Stimulated activated CD8-positive, alpha-beta memory T cell treated with anti-CD3 and anti-CD28 coated beads, Interleukin-4, amount 100 ng/mL, for 4 hours (primary cell): ENCODE measurements around the gene TGFB1.
"Not testable (repeated sequence)": the region's sequence is repeated elsewhere in the genome, so short reads cannot be mapped to it uniquely, and the experiment has no call there.

Experiments used
- DNase-seq, 2 donors: peaks; one replicate each; pipeline ENCODE4 v3.0.0-alpha.2; 2020; ENCODE audit warnings: low read depth in 2 of 2, low spot score in 1 of 2

TGFB1 gene

GRCh38 chr19:41353466-41354342, at the start of gene TGFB1:
TSS of gene TGFB1 (minus strand) at chr19:41353922. CDS start at chr19:41353044, 878 bp downstream.
- DNase-seq: peak; percentile 84 to 93

GRCh38 chr19:41402010-41402409, 48.3 kb upstream of the TGFB1 start:
- DNase-seq: no peak

DNA sequence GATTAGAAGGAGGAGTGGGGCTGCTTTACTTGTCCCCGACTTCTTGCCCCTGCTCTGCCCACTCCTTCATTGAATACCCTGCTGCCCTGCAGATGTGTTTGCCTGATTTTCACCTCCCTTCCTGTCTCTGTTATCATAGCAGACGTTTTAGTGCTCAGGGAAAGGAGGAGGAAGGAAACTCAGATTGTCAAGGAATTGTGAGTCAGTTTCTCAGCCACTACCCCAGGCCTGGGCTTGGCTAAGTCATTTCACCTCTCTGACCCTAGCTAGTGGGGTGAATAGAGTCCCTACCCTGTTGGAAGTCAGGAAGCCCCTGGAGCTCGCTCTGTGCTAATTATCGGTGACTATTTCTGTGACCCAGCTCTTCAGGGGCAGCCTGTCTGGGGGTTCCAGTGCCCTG, 47.8 kb upstream of the TGFB1 start:
- no peak for DNase-seq

DNA sequence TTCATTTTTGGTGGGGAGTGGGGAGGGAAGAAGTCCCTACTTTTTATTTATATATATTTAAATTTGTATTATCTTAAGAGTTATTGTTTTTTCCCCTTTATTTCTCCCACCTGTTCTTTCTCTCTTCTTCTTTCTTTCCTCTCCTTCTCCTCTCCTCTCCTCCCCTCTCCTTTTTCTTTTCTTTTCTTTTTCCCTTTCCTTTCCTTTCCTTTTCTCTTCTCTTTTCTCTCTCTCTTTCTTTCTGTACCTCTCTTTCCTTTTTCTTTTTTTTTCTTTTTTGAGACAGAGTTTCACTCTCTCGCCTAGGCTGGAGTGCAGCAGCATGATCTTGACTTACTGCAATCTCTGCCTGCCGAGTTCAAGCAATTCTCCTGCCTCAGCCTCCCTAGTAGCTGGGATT, 45.8 kb upstream of the TGFB1 start:
- DNase-seq: no peak

GRCh38 chr19:41399091-41399490, 45.4 kb upstream of the TGFB1 start:
- no peak for DNase-seq

DNA sequence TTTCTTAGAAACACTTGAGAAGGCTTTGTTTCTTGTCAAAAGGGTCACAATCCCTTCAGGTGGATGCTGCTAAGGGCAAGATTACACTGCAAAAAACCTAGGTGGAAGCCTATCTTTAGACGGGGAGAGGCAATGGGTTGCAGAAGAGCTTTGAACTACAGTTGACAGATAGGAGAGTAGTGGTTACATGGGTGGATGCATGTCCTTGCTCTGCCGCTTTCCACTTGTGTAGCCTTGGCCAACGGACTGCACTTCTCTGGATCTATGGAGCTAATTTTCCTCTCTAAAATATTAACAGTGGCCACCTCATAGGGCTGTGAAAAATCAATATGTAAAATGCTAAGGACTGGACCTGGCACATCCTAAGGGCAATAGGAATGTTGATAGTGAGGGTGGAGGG, 44.9 kb upstream of the TGFB1 start:
- DNase-seq: no peak

DNA sequence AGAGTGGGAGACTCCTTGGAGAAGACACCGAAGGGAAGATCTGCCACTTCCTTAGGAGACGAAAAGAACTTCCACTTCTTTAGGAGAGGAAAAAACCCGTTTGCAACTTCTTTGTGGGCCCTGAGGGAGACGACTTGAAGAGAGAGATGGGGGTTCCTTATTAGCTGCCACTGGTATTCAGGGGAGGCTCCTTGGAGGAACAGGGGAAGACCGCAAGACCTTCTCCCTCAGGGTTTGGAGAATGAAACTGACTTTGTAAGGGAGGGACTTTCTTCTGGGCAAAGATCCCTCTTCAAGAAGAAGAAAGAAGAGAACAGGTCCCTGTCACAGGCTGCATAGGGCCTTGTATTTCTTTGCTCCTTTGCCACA, 44.3 kb upstream of the TGFB1 start:
- DNase-seq: no peak

GRCh38 chr19:41397086-41398049, 43.6 kb upstream of the TGFB1 start, which contains the start of the genes BCKDHA and EXOSC5:
TSS of gene BCKDHA (plus strand) at chr19:41397818. CDS start at chr19:41397828, 10 bp downstream.
TSS of gene EXOSC5 (minus strand) at chr19:41397359. CDS start at chr19:41397328, 31 bp downstream.
- peak; percentile 98 to 99 for DNase-seq

- DNase-seq: no peak
Measured at GRCh38 chr19:41395355-41395754, 41.6 kb upstream of the TGFB1 start.

- DNase-seq: no peak
Measured at GRCh38 chr19:41392775-41393174, 39.1 kb upstream of the TGFB1 start.

GRCh38 chr19:41391618-41392017, 37.9 kb upstream of the TGFB1 start:
- no peak for DNase-seq

GRCh38 chr19:41386442-41386841, 32.7 kb upstream of the TGFB1 start:
- DNase-seq: no peak

- no peak for DNase-seq
Measured at GRCh38 chr19:41384351-41384750, 30.6 kb upstream of the TGFB1 start.

DNA sequence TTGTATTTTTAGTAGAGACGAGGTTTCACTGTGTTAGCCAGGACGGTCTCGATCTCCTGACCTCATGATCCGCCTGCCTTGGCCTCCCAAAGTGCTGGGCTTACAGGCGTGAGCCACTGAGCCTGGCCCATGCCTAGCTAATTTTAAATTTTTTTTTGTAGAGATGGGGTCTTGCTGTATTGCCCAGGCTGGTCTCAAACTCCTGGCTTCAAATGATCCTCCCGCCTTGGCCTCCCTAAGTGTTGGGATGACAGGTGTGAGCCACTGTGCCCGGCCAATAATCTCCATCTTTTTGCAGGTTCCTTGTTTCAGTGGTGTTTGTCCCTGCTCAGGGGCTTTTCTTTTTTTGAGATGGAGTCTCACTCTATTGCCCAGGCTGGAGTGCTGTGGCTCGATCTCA, 27.8 kb upstream of the TGFB1 start:
- not testable (repeated sequence) for DNase-seq

DNA sequence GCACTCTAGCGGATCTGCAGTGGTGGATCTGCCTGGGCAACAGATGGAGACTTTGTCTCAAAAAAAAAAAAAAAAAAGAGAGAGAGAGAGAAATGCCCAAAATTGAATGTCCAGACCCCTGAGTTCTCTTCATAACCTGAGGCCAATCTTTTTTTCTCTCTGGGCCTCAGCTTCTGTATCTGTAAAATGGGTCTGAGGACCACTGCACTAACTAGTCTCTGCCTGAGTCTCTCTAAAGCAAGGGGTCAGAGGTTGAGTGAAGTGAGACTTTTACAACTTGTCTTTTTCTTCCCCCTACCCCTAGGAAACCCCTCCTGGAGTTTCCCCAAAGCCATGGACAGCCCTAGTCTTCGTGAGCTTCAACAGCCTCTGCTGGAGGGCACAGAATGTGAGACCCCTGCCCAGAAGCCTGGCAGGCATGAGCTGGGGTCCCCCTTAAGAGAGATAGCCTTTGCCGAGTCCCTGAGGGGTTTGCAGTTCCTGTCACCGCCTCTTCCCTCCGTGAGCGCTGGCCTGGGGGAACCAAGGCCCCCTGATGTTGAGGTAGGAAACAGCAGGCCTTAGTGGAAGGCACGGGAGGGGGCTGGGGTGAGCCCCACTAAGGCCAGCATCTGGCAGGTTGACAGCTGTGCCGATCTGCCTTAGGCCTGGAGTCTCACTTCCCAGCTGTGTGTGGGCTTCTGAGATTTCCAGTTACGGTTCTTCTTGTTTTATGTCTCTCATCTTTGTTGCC, 24.4 kb upstream of the TGFB1 start:
- DNase-seq: no peak

- peak in 1 of 2 donors; percentile 47 for DNase-seq
Measured at GRCh38 chr19:41376998-41377365, 23.3 kb upstream of the TGFB1 start.

DNA sequence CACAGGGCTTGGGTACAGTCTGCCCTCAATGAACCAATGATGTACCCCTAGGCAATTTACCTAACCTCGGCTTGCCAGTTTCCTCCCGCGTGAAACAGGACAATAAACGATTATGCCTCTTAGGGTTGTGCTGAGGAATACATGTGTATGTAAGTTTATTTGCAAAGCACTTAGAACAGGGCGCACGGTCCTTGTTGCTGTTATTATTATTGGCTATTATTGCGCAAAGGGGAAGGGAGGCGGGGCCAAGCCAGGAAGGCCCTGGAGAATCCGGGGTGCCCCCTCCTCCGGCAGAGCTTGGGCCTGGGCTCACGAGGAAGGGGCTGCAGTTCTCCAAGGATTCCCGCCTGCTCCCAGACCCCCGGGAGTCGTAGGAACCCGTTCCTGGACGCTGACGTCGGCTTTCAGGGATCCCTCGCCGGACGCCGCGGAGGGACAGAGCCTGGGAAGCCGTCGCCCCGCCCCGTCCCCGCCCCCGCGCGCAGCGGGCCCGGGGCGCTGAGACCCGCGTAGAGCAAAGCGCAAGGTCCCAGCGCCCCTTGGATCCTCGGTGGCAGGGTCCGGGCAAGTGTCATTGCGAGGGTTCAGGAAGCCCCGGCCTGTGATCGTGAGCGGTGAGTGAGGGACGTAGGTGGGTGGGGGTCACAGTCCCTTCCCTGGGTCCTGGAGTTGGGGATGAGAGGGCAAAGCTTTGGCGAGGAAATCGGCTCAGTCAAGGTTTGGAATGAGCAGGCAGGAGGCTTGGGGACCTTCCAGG, 22.7 kb upstream of the TGFB1 start, which contains the start of gene TMEM91:
TSS of gene TMEM91 (plus strand) at position 293 of the 757 bp plus-strand sequence. CDS start 1,777 bp downstream, outside the sequence.
- no peak for DNase-seq

- DNase-seq: no peak
Measured at GRCh38 chr19:41373993-41374392, 20.3 kb upstream of the TGFB1 start.

DNA sequence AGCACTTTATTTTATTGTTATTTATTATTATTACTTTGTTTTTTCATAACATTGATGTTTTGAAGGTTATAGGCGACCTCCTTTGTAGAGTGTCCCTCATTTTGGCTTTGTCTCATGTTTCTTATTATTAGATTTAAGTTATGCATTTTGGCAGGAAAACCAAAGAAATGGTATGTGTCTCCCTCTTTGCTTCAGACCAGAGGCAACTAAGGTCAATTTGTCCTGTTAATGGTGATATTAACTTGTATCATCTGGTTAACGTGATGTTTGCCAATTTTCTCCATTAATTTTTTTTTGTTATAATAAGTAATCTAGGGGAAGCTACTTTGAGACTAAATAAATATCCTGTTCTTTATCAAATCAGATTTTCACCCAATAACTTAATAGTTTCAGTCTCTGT, 18.8 kb upstream of the TGFB1 start:
- DNase-seq: no peak

DNA sequence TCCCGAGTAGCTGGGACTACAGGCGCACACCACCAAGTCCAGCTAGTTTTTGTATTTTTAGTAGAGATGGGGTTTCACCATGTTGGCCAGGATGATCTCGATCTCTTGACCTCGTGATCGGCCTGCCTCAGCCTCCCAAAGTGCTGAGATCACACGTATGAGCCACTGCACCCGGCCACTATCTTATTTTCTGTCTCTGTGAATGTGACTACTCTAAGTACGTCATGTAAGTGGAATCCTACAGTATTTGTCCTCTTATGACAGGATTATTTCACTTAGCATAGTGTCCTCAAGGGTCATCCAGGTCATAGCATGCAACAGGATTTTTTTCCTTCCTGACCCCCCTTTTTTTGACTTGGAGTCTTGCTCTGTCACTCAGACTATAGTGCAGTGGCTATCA, 17.8 kb upstream of the TGFB1 start:
- DNase-seq: no peak
